22Rv1 (cell line): Measurements from ENCODE around the gene AP1B1.

ENCODE experiments used
- CTCF ChIP-seq: fragments of 450-650 bp; IDR thresholded peaks from 2 replicates; pipeline ENCODE4 v1.5.1; 2017; ENCODE audit warnings: mild to moderate bottlenecking
- ZFX ChIP-seq: fragments of 450-650 bp; IDR thresholded peaks from 2 replicates; pipeline ENCODE4 v1.6.1; 2017; ENCODE audit warnings: antibody characterized with exemption, borderline replicate concordance

GRCh38 chr22:29302402-29302680, 86.0 kb downstream of the AP1B1 start:
- TF ChIP-seq CTCF (no peak), ZFX (no peak)
